HG03575 (cell line): ENCODE results near the gene TNS4.

ENCODE experiments used
- ATAC-seq: cut with Tn5 transposase; IDR thresholded peaks from one replicate; pipeline ENCODE4 v1.9.1; 2021; ENCODE audit not compliant: unreplicated experiment, insufficient number of reproducible peaks, low FRiP score; ENCODE audit errors: extremely low read depth

The TNS4 gene

GRCh38 chr17:40538019-40538935 lies 36.9 kb upstream of the TNS4 start:
- ATAC-seq, result no peak

GRCh38 chr17:40536295-40537171 lies 35.1 kb upstream of the TNS4 start:
- no peak for ATAC-seq

GRCh38 chr17:40535924-40536294 lies 34.5 kb upstream of the TNS4 start:
- ATAC-seq, result no peak

- no peak for ATAC-seq
Measured at GRCh38 chr17:40535438-40535837, 34.0 kb upstream of the TNS4 start.

- ATAC-seq, result no peak
Measured at GRCh38 chr17:40534371-40535189, 33.2 kb upstream of the TNS4 start.

- no peak for ATAC-seq
Measured at GRCh38 chr17:40533896-40534295, 32.5 kb upstream of the TNS4 start.

- ATAC-seq, result no peak
Measured at GRCh38 chr17:40532520-40533253, 31.3 kb upstream of the TNS4 start.

GRCh38 chr17:40531051-40531991 lies 29.9 kb upstream of the TNS4 start:
- ATAC-seq, result no peak

GRCh38 chr17:40530531-40530994 lies 29.1 kb upstream of the TNS4 start:
- ATAC-seq, result no peak

- ATAC-seq, result no peak
Measured at GRCh38 chr17:40529991-40530390, 28.6 kb upstream of the TNS4 start.

GRCh38 chr17:40528692-40529417 lies 27.4 kb upstream of the TNS4 start:
- no peak for ATAC-seq

GRCh38 chr17:40526668-40527067 lies 25.2 kb upstream of the TNS4 start:
- no peak for ATAC-seq

GRCh38 chr17:40525294-40525693 lies 23.9 kb upstream of the TNS4 start:
- no peak for ATAC-seq

GRCh38 chr17:40524243-40524965 lies 23.0 kb upstream of the TNS4 start:
- ATAC-seq, result no peak

GRCh38 chr17:40522961-40523310 lies 21.5 kb upstream of the TNS4 start:
- ATAC-seq, result no peak

- ATAC-seq, result no peak
Measured at GRCh38 chr17:40522250-40522960, 21.0 kb upstream of the TNS4 start.
